ENCODE measurements around the gene ZNF484.

GRCh38 chr9:92887880-92888338, 10.1 kb upstream of the ZNF484 start:
- TF ChIP-seq CTCF (IDR thresholded peaks at IDR 0.05) (no peak), POLR2A (IDR thresholded peaks at IDR 0.05) (no peak)
